Right lobe of liver (tissue), 6 donors: ENCODE measurements around the gene TRAPPC4. TPM values are rescaled to one million over a fixed set of nuclear protein-coding genes. Genes with fewer than 3 reads are reported as not detected.
A peak's percentile ranks its signal among the peaks of the same experiment; 100 is the strongest.

Experiments used
- ATAC-seq, 4 donors: fragments of 200-7000 bp; cut with Tn5 transposase; one replicate each; pipeline ENCODE4 v1.9.1; 2020; ENCODE audit warnings: mild to moderate bottlenecking in 4 of 4, moderate library complexity in 4 of 4
- DNase-seq, 3 donors: peaks; one replicate each; pipeline ENCODE4 v3.0.0-alpha.2; 2020
- H3K27ac ChIP-seq, 3 donors: fragments of 200-600 bp; one replicate each; pipeline ENCODE4 v1.8.0; 2022
- H3K27me3 ChIP-seq, 2 donors: fragments of 200-600 bp; one replicate each; pipeline ENCODE4 v1.8.0; 2022
- H3K36me3 ChIP-seq, 4 donors: fragments of 200-600 bp; sonication (generic) in 1 of 4; one replicate each; pipeline versions ENCODE4 v1.5.1 to v1.8.0; 2017 to 2022; ENCODE audit warnings: control low read depth in 1 of 4
- H3K4me1 ChIP-seq, 4 donors: fragments of 200-600 bp; sonication (generic) in 1 of 4; one replicate each; pipeline versions ENCODE4 v1.5.1 to v1.8.0; 2017 to 2022; ENCODE audit warnings: control low read depth in 1 of 4
- H3K4me3 ChIP-seq, 3 donors: fragments of 200-600 bp; one replicate each; pipeline ENCODE4 v1.8.0; 2022
- H3K9me3 ChIP-seq, 4 donors: fragments of 200-600 bp; sonication (generic) in 1 of 4; one replicate each; pipeline versions ENCODE4 v1.5.1 to v1.8.0; 2017 to 2022; ENCODE audit warnings: control low read depth in 1 of 4
- POLR2A ChIP-seq: fragments of 450-650 bp; IDR thresholded peaks from one replicate; pipeline ENCODE4 v1.6.1; 2017; ENCODE audit warnings: antibody characterized with exemption, mild to moderate bottlenecking
- WGBS: methylation state at CpG from one replicate; pipeline ENCODE4 v1.1.6; 2018; ENCODE audit warnings: low coverage, low lambda C conversion rate; ENCODE audit not compliant: insufficient coverage; ENCODE audit errors: missing lambda C conversion rate; 5-methylcytosine and 5-hydroxymethylcytosine counted together
- intact Hi-C, 2 donors: fragments of 100-400 bp; cut with DNase I; formaldehyde crosslinking; loops; one replicate each; pipeline versions ENCODE4 v1.11.2 to v1.14.1; 2022
- total RNA-seq, 6 experiments: library from RNA; depleted of rRNA in 2 of 6; stranded (reverse); fragments of >200 nt in 2 of 6; fragmentation: NEBNext Ultra II Directional in 3 of 6; extraction: Animal tissue kit (Norgen Biotek cat#: 25700) in 3 of 6; gene quantifications; one replicate each; pipeline versions ENCODE4 v1.1.0 to v1.2.4, GENCODE V29; 2016 to 2023
- TF ChIP-seq, protein P1 (sequence below), 4 donors: fragments of 200-600 bp in 3 of 4; fragments of 450-650 bp in 1 of 4; IDR thresholded peaks; one replicate each; pipeline versions ENCODE4 v1.5.1 to v1.8.0; 2016 to 2022; ENCODE audit warnings: antibody characterized with exemption in 4 of 4, mild to moderate bottlenecking in 2 of 4
- donor health status: DM: no; HTN: yes; CAD: no.
- donor health status: DM: no; HTN: no; CAD: no.
- donor health status: DM: no; HTN: no; CAD: no.
- donor health status: DM: no; HTN: yes; CAD: no.
- donor health status: DM: no; HTN: yes; CAD: no.

Gene TRAPPC4
- total RNA-seq, 6 experiments from 2014 or later, result 17.2 to 46.3 (median 33.4) TPM

DNA sequence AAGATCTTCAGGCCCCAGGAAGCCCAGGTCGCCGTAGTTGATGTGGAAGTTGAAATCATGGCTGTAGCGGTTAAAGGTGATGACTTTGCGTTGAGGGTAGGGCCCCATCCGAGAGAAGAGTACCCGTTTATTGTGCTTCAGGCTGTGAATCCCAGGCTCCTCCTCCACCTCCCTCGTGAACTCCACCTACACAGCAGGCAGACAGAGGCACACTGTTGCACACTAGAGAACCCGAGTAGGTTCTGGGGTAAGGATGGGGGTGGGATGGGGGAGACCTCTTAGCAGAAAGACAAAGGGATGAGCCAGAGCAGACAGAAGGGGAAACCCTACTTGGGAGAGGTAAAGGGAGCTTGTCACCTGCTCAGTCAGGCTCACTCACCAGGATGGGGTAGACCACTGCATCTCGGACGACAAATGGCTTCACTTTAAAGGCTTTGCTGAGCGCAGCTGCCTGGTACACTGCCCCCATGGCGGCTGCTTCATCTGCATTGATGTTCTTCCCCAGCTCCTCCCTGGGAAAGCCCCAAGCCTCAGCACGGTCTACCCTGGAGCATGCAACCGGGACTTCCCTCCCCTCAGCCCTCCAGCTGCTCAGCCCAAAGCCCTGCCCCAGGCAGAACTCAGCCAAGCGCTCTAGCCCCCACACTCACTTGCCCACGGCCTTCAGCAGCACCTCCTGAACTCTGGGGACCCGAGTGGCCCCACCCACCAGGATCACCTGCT lies 33.0 kb downstream of the TRAPPC4 start:
- peaks cover 0 to 12% (median 0%) of the 10 kb centered on the region in 4 donors for H3K4me1 ChIP-seq
- H3K4me3 ChIP-seq, result no peak overlapping the region
- TF ChIP-seq POLR2A, result no peak
- TF ChIP-seq, protein P1, sequence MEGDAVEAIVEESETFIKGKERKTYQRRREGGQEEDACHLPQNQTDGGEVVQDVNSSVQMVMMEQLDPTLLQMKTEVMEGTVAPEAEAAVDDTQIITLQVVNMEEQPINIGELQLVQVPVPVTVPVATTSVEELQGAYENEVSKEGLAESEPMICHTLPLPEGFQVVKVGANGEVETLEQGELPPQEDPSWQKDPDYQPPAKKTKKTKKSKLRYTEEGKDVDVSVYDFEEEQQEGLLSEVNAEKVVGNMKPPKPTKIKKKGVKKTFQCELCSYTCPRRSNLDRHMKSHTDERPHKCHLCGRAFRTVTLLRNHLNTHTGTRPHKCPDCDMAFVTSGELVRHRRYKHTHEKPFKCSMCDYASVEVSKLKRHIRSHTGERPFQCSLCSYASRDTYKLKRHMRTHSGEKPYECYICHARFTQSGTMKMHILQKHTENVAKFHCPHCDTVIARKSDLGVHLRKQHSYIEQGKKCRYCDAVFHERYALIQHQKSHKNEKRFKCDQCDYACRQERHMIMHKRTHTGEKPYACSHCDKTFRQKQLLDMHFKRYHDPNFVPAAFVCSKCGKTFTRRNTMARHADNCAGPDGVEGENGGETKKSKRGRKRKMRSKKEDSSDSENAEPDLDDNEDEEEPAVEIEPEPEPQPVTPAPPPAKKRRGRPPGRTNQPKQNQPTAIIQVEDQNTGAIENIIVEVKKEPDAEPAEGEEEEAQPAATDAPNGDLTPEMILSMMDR (IDR thresholded peaks at IDR 0.05), result no peak
- intact Hi-C loops, result no loop called here
- DNase-seq (no peak), ATAC-seq (no peak)
- H3K9me3 ChIP-seq, result no peaks in the 10 kb centered on the region
- peaks cover 21 to 86% (median 57%) of the 10 kb centered on the region in 4 donors for H3K36me3 ChIP-seq
- no peak overlapping the region for H3K27ac ChIP-seq
- 86% methylated on average over 12 of the region's 17 CpGs for WGBS
- H3K27me3 ChIP-seq, result no peaks in the 10 kb centered on the region

DNA sequence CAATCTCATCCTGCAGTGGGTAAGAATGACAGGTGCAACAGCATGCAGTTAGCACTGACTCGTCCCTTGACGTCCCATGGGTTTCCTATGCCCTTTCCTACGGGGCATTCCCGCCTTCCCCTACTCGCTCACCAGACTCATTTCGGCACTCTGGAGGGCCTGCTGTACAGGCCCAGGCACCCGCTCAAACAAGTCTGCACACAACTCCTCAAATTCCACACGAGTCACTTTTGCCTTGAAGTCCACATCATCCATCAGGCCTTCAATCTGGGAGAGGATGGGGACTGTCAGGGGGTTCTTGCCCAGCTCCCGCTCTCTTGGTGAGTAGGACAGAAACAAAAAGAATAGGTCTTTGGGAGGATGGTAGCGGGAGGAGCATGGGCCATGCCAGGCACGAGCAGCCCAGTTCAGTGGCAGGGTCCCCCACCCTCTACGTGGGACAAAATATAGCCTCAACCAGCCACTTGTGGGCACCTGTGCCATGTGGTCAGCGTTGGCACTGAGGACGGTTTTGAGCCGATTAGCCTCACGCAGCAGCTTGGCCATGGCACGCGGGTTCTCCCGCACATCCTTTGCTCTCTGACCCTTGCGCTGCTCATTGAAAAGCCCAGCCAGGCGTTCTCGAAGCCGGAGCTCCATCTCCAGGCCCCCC lies 33.7 kb downstream of the TRAPPC4 start:
- Histone ChIP-seq H3K4me1 (peaks cover 0 to 12% (median 0%) of the 10 kb centered on the region in 4 donors), H3K36me3 (peaks cover 21 to 79% (median 54%) of the 10 kb centered on the region in 4 donors), H3K9me3 (no peaks in the 10 kb centered on the region), H3K4me3 (no peak overlapping the region), H3K27ac (no peak overlapping the region), H3K27me3 (no peaks in the 10 kb centered on the region)
- TF ChIP-seq, protein P1 (IDR thresholded peaks at IDR 0.05), result no peak
- no peak for TF ChIP-seq POLR2A
- no peak for DNase-seq
- intact Hi-C loops, result no loop called here
- WGBS, result 95% methylated on average over 18 of the region's 23 CpGs
- ATAC-seq, result no peak

DNA sequence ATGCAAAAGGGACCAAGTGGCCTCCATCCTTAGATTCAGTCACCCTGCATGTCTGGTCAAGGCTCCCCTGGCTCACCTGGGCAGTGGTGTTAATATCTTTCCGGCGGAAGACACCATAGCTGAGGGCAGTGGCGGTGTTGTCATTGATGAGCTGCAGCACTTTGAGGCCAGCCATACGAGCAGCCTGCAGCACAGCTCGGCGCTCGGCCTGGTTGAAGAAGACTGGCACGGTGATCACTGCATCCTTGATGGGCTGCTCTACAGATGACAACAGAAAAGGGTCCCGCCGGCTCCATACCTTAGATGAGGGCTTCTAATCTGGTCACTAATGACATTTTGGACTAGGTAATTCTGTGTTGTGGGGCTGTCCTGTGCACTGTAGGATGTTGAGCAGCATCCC lies 35.9 kb downstream of the TRAPPC4 start:
- Histone ChIP-seq H3K27me3 (no peaks in the 10 kb centered on the region), H3K4me1 (peaks cover 0 to 19% (median 3%) of the 10 kb centered on the region in 4 donors), H3K27ac (no peak overlapping the region), H3K9me3 (no peaks in the 10 kb centered on the region), H3K4me3 (no peak overlapping the region), H3K36me3 (peaks cover 12 to 57% (median 40%) of the 10 kb centered on the region in 4 donors)
- ATAC-seq, result no peak
- TF ChIP-seq, protein P1 (IDR thresholded peaks at IDR 0.05), result no peak
- 70% methylated on average over 2 of the region's 10 CpGs for WGBS
- intact Hi-C loops, result no loop called here
- DNase-seq, result no peak

DNA sequence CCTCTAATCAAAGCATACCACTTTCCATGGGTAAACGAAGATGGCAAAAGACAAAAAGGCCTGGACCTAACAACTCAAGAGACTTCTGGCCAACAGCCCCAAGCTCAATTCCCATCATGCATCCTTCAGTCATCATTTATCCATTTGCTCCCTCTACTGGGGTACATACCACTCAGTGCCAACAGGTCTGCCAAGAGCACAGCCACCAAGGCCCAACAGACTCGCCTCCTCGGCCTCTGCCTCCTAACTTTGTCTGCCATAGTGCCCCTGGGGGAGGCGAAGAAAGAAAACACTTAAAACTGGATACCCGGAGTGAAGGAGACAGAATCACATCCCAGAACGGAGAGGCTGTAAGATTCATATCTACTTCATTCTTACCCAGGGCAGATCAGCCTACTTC lies 37.3 kb downstream of the TRAPPC4 start:
- Histone ChIP-seq H3K9me3 (no peaks in the 10 kb centered on the region), H3K27me3 (no peaks in the 10 kb centered on the region), H3K4me1 (peaks cover 0 to 19% (median 3%) of the 10 kb centered on the region in 4 donors), H3K4me3 (peak overlapping the region; percentile 95 to 99 (median 98)), H3K36me3 (peaks cover 10 to 43% (median 28%) of the 10 kb centered on the region in 4 donors), H3K27ac (no peak overlapping the region)
- ATAC-seq, result no peak
- DNase-seq, result no peak
- WGBS, result 17% methylated on average over 5 of the region's 6 CpGs
- intact Hi-C loops, result no loop called here
- TF ChIP-seq, protein P1 (IDR thresholded peaks at IDR 0.05), result no peak
- TF ChIP-seq POLR2A, result no peak
